ENCODE measurements around the gene TEX14.
A peak's percentile ranks its signal among the peaks of the same experiment; 100 is the strongest.

Gene TEX14

GRCh38 chr17:58641887-58642311, 49.9 kb downstream of the TEX14 start:
- no peak for DNase-seq

GRCh38 chr17:58640202-58640601, 51.6 kb downstream of the TEX14 start:
- DNase-seq = no peak

GRCh38 chr17:58639681-58640080, 52.2 kb downstream of the TEX14 start:
- no peak for DNase-seq

- DNase-seq = no peak
Observed at GRCh38 chr17:58637011-58637570, 54.8 kb downstream of the TEX14 start.

GRCh38 chr17:58632324-58633314, 59.2 kb downstream of the TEX14 start:
- peak; percentile 58 for DNase-seq

- DNase-seq = peak; percentile 96
Observed at GRCh38 chr17:58631523-58632323, 60.1 kb downstream of the TEX14 start.

GRCh38 chr17:58630883-58631522, 60.8 kb downstream of the TEX14 start:
- peak; percentile 67 for DNase-seq

GRCh38 chr17:58626905-58627304, 64.9 kb downstream of the TEX14 start:
- DNase-seq = no peak

- no peak for DNase-seq
Observed at GRCh38 chr17:58624751-58625150, 67.1 kb downstream of the TEX14 start.

GRCh38 chr17:58621174-58621573, 70.7 kb downstream of the TEX14 start:
- no peak for DNase-seq

- no peak for DNase-seq
Observed at GRCh38 chr17:58618336-58618735, 73.5 kb downstream of the TEX14 start.

GRCh38 chr17:58617563-58617962, 74.3 kb downstream of the TEX14 start:
- DNase-seq = no peak

- no peak for DNase-seq
Observed at GRCh38 chr17:58615768-58616659, 75.8 kb downstream of the TEX14 start.

GRCh38 chr17:58614859-58615459, 76.9 kb downstream of the TEX14 start:
- no peak for DNase-seq

- no peak for DNase-seq
Observed at GRCh38 chr17:58611331-58611730, 80.5 kb downstream of the TEX14 start.

GRCh38 chr17:58606934-58607333, 84.9 kb downstream of the TEX14 start:
- DNase-seq = no peak

GRCh38 chr17:58605986-58606385, 85.9 kb downstream of the TEX14 start:
- no peak for DNase-seq

GRCh38 chr17:58605470-58605869, 86.4 kb downstream of the TEX14 start:
- no peak for DNase-seq

GRCh38 chr17:58601976-58602375, 89.9 kb downstream of the TEX14 start:
- DNase-seq = no peak

- no peak for DNase-seq
Observed at GRCh38 chr17:58597371-58597770, 94.5 kb downstream of the TEX14 start.

GRCh38 chr17:58595194-58595792, 96.6 kb downstream of the TEX14 start:
- DNase-seq = no peak
